GM23338 (cell line): Measurements from ENCODE around the gene MPO. TPM values are rescaled to one million over a fixed set of nuclear protein-coding genes. Genes with fewer than 3 reads are reported as not detected.

Experiments
- ATAC-seq: fragments of 200-7000 bp; cut with Tn5 transposase; 3 replicates; pipeline ENCODE4 v1.9.1; 2020
- DNase-seq: peaks from one replicate; pipeline ENCODE4 v3.0.0-alpha.2; 2015; ENCODE audit warnings: low spot score
- H2AFZ ChIP-seq: fragments of 200-600 bp; sonication (generic); 2 replicates; pipeline ENCODE4 v1.8.0; 2016; ENCODE audit warnings: antibody characterized with exemption, mild to moderate bottlenecking, moderate library complexity
- H3F3A ChIP-seq: fragments of 200-600 bp; sonication (generic); replicated peaks from 2 replicates; pipeline ENCODE4 v1.8.0; 2017; ENCODE audit warnings: antibody characterized with exemption, mixed run types, low read depth
- H3K27ac ChIP-seq: fragments of 200-600 bp; sonication (generic); 2 replicates; pipeline ENCODE4 v1.6.1; 2016; ENCODE audit warnings: low read depth
- H3K27me3 ChIP-seq: fragments of 200-600 bp; sonication (generic); 2 replicates; pipeline ENCODE4 v1.8.0; 2016; ENCODE audit warnings: mild to moderate bottlenecking, mixed run types, moderate library complexity; ENCODE audit not compliant: insufficient read depth
- H3K36me3 ChIP-seq: fragments of 200-600 bp; sonication (generic); 2 replicates; pipeline ENCODE4 v1.8.0; 2016; ENCODE audit warnings: mild to moderate bottlenecking; ENCODE audit not compliant: insufficient read depth
- H3K4me1 ChIP-seq: fragments of 200-600 bp; sonication (generic); 2 replicates; pipeline ENCODE4 v1.8.0; 2016; ENCODE audit warnings: mild to moderate bottlenecking, moderate library complexity; ENCODE audit not compliant: insufficient read depth
- H3K4me2 ChIP-seq: fragments of 200-600 bp; sonication (generic); 2 replicates; pipeline ENCODE4 v1.7.1; 2017; ENCODE audit warnings: mixed run types
- H3K4me3 ChIP-seq: fragments of 200-600 bp; sonication (generic); 2 replicates; pipeline ENCODE4 v1.6.1; 2016; ENCODE audit warnings: mixed run types
- H3K79me2 ChIP-seq: fragments of 200-600 bp; sonication (generic); replicated peaks from 2 replicates; pipeline ENCODE4 v1.8.0; 2017; ENCODE audit warnings: mild to moderate bottlenecking; ENCODE audit not compliant: insufficient read depth
- H3K9me2 ChIP-seq: fragments of 200-600 bp; sonication (generic); 2 replicates; pipeline ENCODE4 v1.8.0; 2017; ENCODE audit not compliant: insufficient read depth
- H4K20me1 ChIP-seq: fragments of 200-600 bp; sonication (generic); replicated peaks from 2 replicates; pipeline ENCODE4 v1.8.0; 2017; ENCODE audit warnings: mild to moderate bottlenecking; ENCODE audit not compliant: insufficient read depth
- H3K27ac Mint-ChIP-seq: 2 replicates; pipeline ENCODE4 v1.8.0; 2020; ENCODE audit warnings: inconsistent platforms, mild to moderate bottlenecking, moderate library complexity, mixed read lengths
- H3K27me3 Mint-ChIP-seq: 3 replicates; pipeline ENCODE4 v1.8.0; 2022; ENCODE audit warnings: low read depth, mild to moderate bottlenecking, moderate library complexity, mixed read lengths, inconsistent platforms; ENCODE audit not compliant: insufficient read depth, poor library complexity
- H3K36me3 Mint-ChIP-seq: 3 replicates; pipeline ENCODE4 v1.8.0; 2021; ENCODE audit warnings: low read depth, mild to moderate bottlenecking, inconsistent platforms, moderate library complexity, mixed read lengths
- H3K4me1 Mint-ChIP-seq: 3 replicates; pipeline ENCODE4 v1.8.0; 2020; ENCODE audit warnings: mild to moderate bottlenecking, inconsistent platforms, mixed read lengths
- H3K4me3 Mint-ChIP-seq: 3 replicates; pipeline ENCODE4 v1.8.0; 2021; ENCODE audit warnings: moderate library complexity, mild to moderate bottlenecking, inconsistent platforms, mixed read lengths
- H3K9me3 Mint-ChIP-seq: 3 replicates; pipeline ENCODE4 v1.8.0; 2020; ENCODE audit warnings: moderate library complexity, mild to moderate bottlenecking, inconsistent platforms, mixed read lengths
- CREB1 ChIP-seq: fragments of 250-450 bp; sonication (Bioruptor Pico); IDR thresholded peaks from 2 replicates; pipeline ENCODE4 v1.5.0; 2020; ENCODE audit warnings: low read depth, mild to moderate bottlenecking, moderate library complexity
- CTCF ChIP-seq, 2 experiments: fragments of 200-600 bp in 1 of 2; sonication (generic) in 1 of 2; conservative IDR thresholded peaks; 2 replicates each; pipeline versions ENCODE4 v1.5.1 to v1.6.1; 2016 to 2017; ENCODE audit warnings: antibody characterized with exemption in 2 of 2, low read depth in 2 of 2, mild to moderate bottlenecking in 2 of 2, moderate library complexity in 1 of 2
- ETS1 ChIP-seq: IDR thresholded peaks from 2 replicates; pipeline ENCODE4 v1.6.1; 2016; ENCODE audit warnings: antibody characterized with exemption
- EZH2 ChIP-seq: fragments of 200-600 bp; sonication (generic); IDR thresholded peaks from one replicate; pipeline ENCODE4 v1.8.0; 2017; ENCODE audit warnings: antibody characterized with exemption, mild to moderate bottlenecking, low read depth; ENCODE audit not compliant: unreplicated experiment
- EZH2phosphoT487 ChIP-seq: fragments of 200-600 bp; sonication (generic); IDR thresholded peaks from one replicate; pipeline ENCODE4 v1.8.1; 2018; ENCODE audit warnings: antibody characterized with exemption; ENCODE audit not compliant: unreplicated experiment
- JUNB ChIP-seq: IDR thresholded peaks from one replicate; pipeline ENCODE4 v1.6.1; 2016; ENCODE audit warnings: antibody characterized with exemption; ENCODE audit not compliant: unreplicated experiment
- NANOG ChIP-seq: IDR thresholded peaks from 2 replicates; pipeline ENCODE4 v1.6.1; 2016; ENCODE audit warnings: antibody characterized with exemption, borderline replicate concordance
- POLR2AphosphoS5 ChIP-seq: IDR thresholded peaks from 2 replicates; pipeline ENCODE4 v1.6.1; 2016; ENCODE audit warnings: antibody characterized with exemption, low read depth
- REST ChIP-seq: IDR thresholded peaks from one replicate; pipeline ENCODE4 v1.6.1; 2018; ENCODE audit warnings: antibody characterized with exemption; ENCODE audit not compliant: unreplicated experiment
- STAT1 ChIP-seq: IDR thresholded peaks from one replicate; pipeline ENCODE4 v1.6.1; 2016; ENCODE audit warnings: antibody characterized with exemption; ENCODE audit not compliant: unreplicated experiment
- ZNF114 ChIP-seq: fragments of 250-450 bp; sonication (Bioruptor Pico); IDR thresholded peaks from 2 replicates; pipeline ENCODE4 v1.5.0; 2020; ENCODE audit warnings: mild to moderate bottlenecking, moderate library complexity
- ZNF331 ChIP-seq: fragments of 250-450 bp; sonication (Bioruptor Pico); IDR thresholded peaks from 2 replicates; pipeline ENCODE4 v1.5.0; 2020; ENCODE audit warnings: low read depth, mild to moderate bottlenecking, moderate library complexity
- polyA plus RNA-seq: library from polyadenylated mRNA; unstranded; fragments of >200 nt; fragmentation: Nextera tagmentation; extraction: Ambion mirVana; gene quantifications from 2 replicates; pipeline ENCODE4 v1.2.1, GENCODE V29; 2016
- total RNA-seq: library from RNA; depleted of rRNA; stranded (reverse); fragments of >200 nt; shearing (Covaris generic); gene quantifications from 2 replicates; pipeline ENCODE4 v1.2.3, GENCODE V29; 2014

MPO gene
- total and polyA plus RNA-seq, 2 experiments from 2014 or later: 0.08 TPM; not detected in 1

GRCh38 chr17:58312829-58313228 is 32.1 kb upstream of the MPO start:
- no peak overlapping the region for H3K27ac ChIP-seq
- TF ChIP-seq CTCF (conservative IDR thresholded peaks at IDR 0.05; ENCODE audit: low read depth in 2 of 2) (peak in 1 of 2 experiments; percentile 29; a peak in 2 of 4 replicates), EZH2 (no peak), JUNB (no peak)
- no peaks in the 10 kb centered on the region for H3K4me1 ChIP-seq
- H3K4me2 ChIP-seq: no peak overlapping the region
- Mint-ChIP-seq H3K9me3 (no peaks in the 10 kb centered on the region), H3K4me1 (peaks cover 17% of the 10 kb centered on the region), H3K27me3 (no peaks in the 10 kb centered on the region), H3K4me3 (no peak overlapping the region), H3K27ac (no peak overlapping the region), H3K36me3 (no peaks in the 10 kb centered on the region)
- H4K20me1 ChIP-seq: no peaks in the 10 kb centered on the region
- no peaks in the 10 kb centered on the region for H3K36me3 ChIP-seq
- DNase-seq (no peak), ATAC-seq (no peak)
- no peaks in the 10 kb centered on the region for H3K79me2 ChIP-seq
- H3K27me3 ChIP-seq: no peaks in the 10 kb centered on the region
- no peaks in the 10 kb centered on the region for H3F3A ChIP-seq
- no peaks in the 10 kb centered on the region for H3K9me2 ChIP-seq
- no peak overlapping the region for H3K4me3 ChIP-seq
- no peak overlapping the region for H2AFZ ChIP-seq

GRCh38 chr17:58312021-58312630 is 31.4 kb upstream of the MPO start:
- no peak for DNase-seq
- Histone ChIP-seq H3F3A (no peaks in the 10 kb centered on the region), H3K27ac (no peak overlapping the region), H3K4me2 (no peak overlapping the region), H3K79me2 (no peaks in the 10 kb centered on the region), H2AFZ (no peak overlapping the region), H3K4me3 (no peak overlapping the region), H3K27me3 (no peaks in the 10 kb centered on the region), H3K36me3 (no peaks in the 10 kb centered on the region), H4K20me1 (no peaks in the 10 kb centered on the region), H3K9me2 (no peaks in the 10 kb centered on the region), H3K4me1 (no peaks in the 10 kb centered on the region)
- Mint-ChIP-seq H3K27ac (no peak overlapping the region), H3K9me3 (no peaks in the 10 kb centered on the region), H3K27me3 (peaks cover 3% of the 10 kb centered on the region), H3K4me3 (no peak overlapping the region), H3K4me1 (peaks cover 18% of the 10 kb centered on the region), H3K36me3 (no peaks in the 10 kb centered on the region)
- ATAC-seq: no peak
- no peak for TF ChIP-seq REST
- TF ChIP-seq JUNB: no peak
- TF ChIP-seq CTCF (conservative IDR thresholded peaks at IDR 0.05; ENCODE audit: low read depth in 2 of 2): no peak
- no peak for TF ChIP-seq EZH2
- no peak for TF ChIP-seq STAT1
- TF ChIP-seq POLR2AphosphoS5: no peak
- no peak for TF ChIP-seq ZNF331 (CRISPR knock-in tag)
- TF ChIP-seq NANOG: no peak
- TF ChIP-seq ZNF114 (CRISPR knock-in tag): no peak
- no peak for TF ChIP-seq CREB1 (CRISPR knock-in tag)
- TF ChIP-seq ETS1: no peak
- no peak for TF ChIP-seq EZH2phosphoT487
